A549 (cell line): ENCODE results near the gene C19orf25. TPM values are rescaled to one million over a fixed set of nuclear protein-coding genes. Genes with fewer than 3 reads are reported as not detected.

Experiments
- ATAC-seq, 2 experiments: fragments of 200-7000 bp in 1 of 2; fragments of >200 bp in 1 of 2; cut with Nextera tagmentation in 1 of 2; cut with Tn5 transposase in 1 of 2; 3 replicates each; pipeline versions ENCODE4 v1.8.0 to v1.9.1; 2018 to 2020; ENCODE audit warnings: mild to moderate bottlenecking in 1 of 2, moderate library complexity in 1 of 2
- CTCF ChIA-PET: fragments of 300-600 bp; sonication (Branson Sonifier 250); formaldehyde crosslinking; extraction: SDS; loops from one replicate; lab custom pipeline; 2021; ENCODE audit warnings: antibody characterized with exemption, inconsistent platforms; lab: Yijun Ruan, JAX
- POLR2A ChIA-PET: fragments of 350-600 bp; formaldehyde crosslinking; extraction: SDS; loops from one replicate; lab custom pipeline; 2021; ENCODE audit warnings: antibody characterized with exemption, inconsistent platforms; lab: Yijun Ruan, JAX
- DNase-seq, 2 experiments: peaks; one replicate each; pipeline versions ENCODE4 v3.0.0 to v3.0.0-alpha.2; 2011 to 2016; ENCODE audit warnings: low read depth in 1 of 2, low spot score in 1 of 2
- FAIRE-seq: peaks from 2 replicates; lab custom pipeline; 2011; peaks lifted over from hg19 to GRCh38; lab: Jason Lieb, UNC
- H3K27ac ChIP-seq, 2 experiments: fragments of >200 bp; sonication (Bioruptor Twin); formaldehyde crosslinking; 3 replicates each; pipeline ENCODE4 v1.5.1; 2016 to 2017
- H3K4me1 ChIP-seq: fragments of >200 bp; sonication (Bioruptor Twin); formaldehyde crosslinking; 3 replicates; pipeline ENCODE4 v1.6.1; 2016
- H3K4me2 ChIP-seq: fragments of >200 bp; sonication (Bioruptor Twin); formaldehyde crosslinking; 3 replicates; pipeline ENCODE4 v1.6.1; 2016
- H3K4me3 ChIP-seq: fragments of >200 bp; sonication (Bioruptor Twin); formaldehyde crosslinking; 3 replicates; pipeline ENCODE4 v1.5.1; 2016
- H3K9me3 ChIP-seq: fragments of >200 bp; sonication (Bioruptor Twin); formaldehyde crosslinking; 3 replicates; pipeline ENCODE4 v1.6.1; 2016
- CBX2 ChIP-seq: fragments of 200-600 bp; sonication (generic); IDR thresholded peaks from 2 replicates; pipeline ENCODE4 v1.6.1; 2016; ENCODE audit warnings: low read depth, mild to moderate bottlenecking, borderline replicate concordance
- CEBPB ChIP-seq, 2 experiments: fragments of >200 bp in 1 of 2; sonication (Bioruptor Twin) in 1 of 2; formaldehyde crosslinking in 1 of 2; IDR thresholded peaks; 2 replicates each; pipeline ENCODE4 v1.6.1; 2012 to 2016
- EHMT2 ChIP-seq: fragments of 200-600 bp; sonication (generic); IDR thresholded peaks from 2 replicates; pipeline ENCODE4 v1.6.1; 2016; ENCODE audit warnings: antibody characterized with exemption, low read depth, mild to moderate bottlenecking, moderate library complexity
- EP300 ChIP-seq, 2 experiments: fragments of >200 bp; sonication (Bioruptor Twin); formaldehyde crosslinking; IDR thresholded peaks; 2 replicates in 1 of 2; 3 replicates in 1 of 2; pipeline ENCODE4 v1.6.1; 2016 to 2017
- GATA3 ChIP-seq: IDR thresholded peaks from 2 replicates; pipeline ENCODE4 v1.6.1; 2012; ENCODE audit warnings: borderline replicate concordance
- HOXB5 ChIP-seq: fragments of 250-450 bp; sonication (Bioruptor Pico); IDR thresholded peaks from 2 replicates; pipeline ENCODE4 v1.5.0; 2020; ENCODE audit warnings: mild to moderate bottlenecking, moderate library complexity
- JUNB ChIP-seq: fragments of >200 bp; sonication (Bioruptor Twin); formaldehyde crosslinking; IDR thresholded peaks from 2 replicates; pipeline ENCODE4 v1.6.1; 2016
- KDM1A ChIP-seq: fragments of 200-600 bp; sonication (generic); IDR thresholded peaks from 2 replicates; pipeline ENCODE4 v1.6.1; 2016; ENCODE audit warnings: low read depth, mild to moderate bottlenecking
- MAFK ChIP-seq: fragments of 450-650 bp; IDR thresholded peaks from 2 replicates; pipeline ENCODE4 v1.6.1; 2014; ENCODE audit not compliant: partially characterized antibody
- MYC ChIP-seq: IDR thresholded peaks from 2 replicates; pipeline ENCODE4 v1.6.1; 2012; ENCODE audit warnings: mild to moderate bottlenecking, inconsistent platforms, low read length, improper control_type of control experiment, borderline replicate concordance
- POLR2A ChIP-seq: IDR thresholded peaks from 2 replicates; pipeline ENCODE4 v1.6.1; 2012; ENCODE audit warnings: mild to moderate bottlenecking, low read length
- POLR2AphosphoS2 ChIP-seq: conservative IDR thresholded peaks from 2 replicates; pipeline ENCODE4 v1.6.1; 2012; ENCODE audit warnings: low read length, improper control_type of control experiment, inconsistent platforms
- RAD21 ChIP-seq, 2 experiments: fragments of >200 bp in 1 of 2; sonication (Bioruptor Twin) in 1 of 2; formaldehyde crosslinking in 1 of 2; IDR thresholded peaks in 1 of 2; conservative IDR thresholded peaks in 1 of 2; 2 replicates in 1 of 2; 3 replicates in 1 of 2; pipeline ENCODE4 v1.6.1; 2012 to 2018; ENCODE audit warnings: inconsistent platforms in 1 of 2
- RCOR1 ChIP-seq: fragments of 150-350 bp; IDR thresholded peaks from 2 replicates; pipeline ENCODE4 v1.6.1; 2014; ENCODE audit warnings: antibody characterized with exemption, low read length, low read depth
- SMC3 ChIP-seq: fragments of >200 bp; sonication (Bioruptor Twin); formaldehyde crosslinking; IDR thresholded peaks from 3 replicates; pipeline ENCODE4 v1.6.1; 2018; ENCODE audit warnings: inconsistent platforms
- SREBF2 ChIP-seq: fragments of 450-650 bp; IDR thresholded peaks from 2 replicates; pipeline ENCODE4 v1.6.1; 2014; ENCODE audit warnings: mild to moderate bottlenecking, moderate library complexity
- ZNF302 ChIP-seq: fragments of 250-450 bp; sonication (Bioruptor Pico); IDR thresholded peaks from 2 replicates; pipeline ENCODE4 v1.9.0; 2021; ENCODE audit warnings: inconsistent platforms, mild to moderate bottlenecking, moderate library complexity
- WGBS: methylation state at CpG from one replicate; pipeline ENCODE4 v1.1.6; 2017; ENCODE audit errors: missing lambda C conversion rate; 5-methylcytosine and 5-hydroxymethylcytosine counted together
- polyA plus RNA-seq, 4 experiments: library from polyadenylated mRNA; depleted of rRNA in 3 of 4; stranded (reverse); fragments of >200 nt; fragmentation: RNase III in 1 of 4; extraction: RNeasy Plus Mini Kit Qiagen cat#74134 plus additional on column Dnase treatment in 1 of 4; gene quantifications; 2 replicates in 3 of 4; 3 replicates in 1 of 4; pipeline ENCODE4 v1.2.3, GENCODE V29; 2011 to 2017
- TF ChIP-seq, protein P1 (sequence below): fragments of 450-650 bp; IDR thresholded peaks from 2 replicates; pipeline ENCODE4 v1.6.1; 2014; ENCODE audit warnings: antibody characterized with exemption
- TF ChIP-seq, protein P2 (sequence below): fragments of 200-600 bp; sonication (generic); IDR thresholded peaks from 2 replicates; pipeline ENCODE4 v1.6.1; 2016; ENCODE audit warnings: antibody characterized with exemption, mild to moderate bottlenecking, moderate library complexity
- TF ChIP-seq, protein P3 (sequence below): IDR thresholded peaks from 2 replicates; pipeline ENCODE4 v1.6.1; 2012
- TF ChIP-seq, protein P4 (sequence below): fragments of 250-450 bp; sonication (Bioruptor Pico); IDR thresholded peaks from 2 replicates; pipeline ENCODE4 v1.5.0; 2020; ENCODE audit warnings: low read depth, mild to moderate bottlenecking, moderate library complexity

The C19orf25 gene
- polyA plus RNA-seq, 2 of the 4 experiments (the other 2 are of a cell fraction): 8.2 to 20.7 TPM

DNA sequence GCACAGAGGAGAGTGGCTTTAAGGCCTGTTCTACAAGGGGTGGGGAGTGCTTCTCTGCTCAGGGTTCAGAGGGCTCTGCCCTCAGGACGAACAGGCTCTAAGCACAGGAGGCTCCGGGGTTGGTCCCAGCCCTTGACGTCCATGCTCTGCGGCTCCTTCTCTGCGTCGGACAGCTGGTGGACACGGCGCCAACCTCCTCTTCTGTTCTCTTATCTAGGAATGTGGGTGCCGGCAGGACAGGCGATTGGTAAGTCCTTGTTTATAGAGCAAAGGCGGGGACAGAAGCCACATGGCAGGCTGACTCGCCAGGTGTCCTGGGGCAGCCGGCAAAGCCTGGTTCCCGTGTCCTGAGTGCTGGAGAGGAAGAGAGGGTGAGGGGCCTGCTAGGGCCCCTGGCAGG, 49.3 kb downstream of the C19orf25 start:
- POLR2A ChIA-PET: no interaction called here
- no peak overlapping the region for H3K4me3 ChIP-seq
- no peak overlapping the region for H3K27ac ChIP-seq
- FAIRE-seq: no peak
- no peak overlapping the region for H3K4me2 ChIP-seq
- no peak for DNase-seq
- peak in 1 of 2 experiments; percentile 14; a peak in 3 of 6 replicates for ATAC-seq
- CTCF ChIA-PET: no interaction called here
- WGBS: 82% methylated on average over 12 of the region's 14 CpGs
- no peaks in the 10 kb centered on the region for H3K4me1 ChIP-seq
- H3K9me3 ChIP-seq: no peaks in the 10 kb centered on the region
- TF ChIP-seq RAD21 (conservative IDR thresholded peaks at IDR 0.05 in 1 of 2, IDR thresholded peaks at IDR 0.05 in 1 of 2): no peak
- no peak for TF ChIP-seq SMC3
- no peak for TF ChIP-seq JUNB
- TF ChIP-seq MYC: no peak
- TF ChIP-seq, all 56 proteins: peak for 0

DNA sequence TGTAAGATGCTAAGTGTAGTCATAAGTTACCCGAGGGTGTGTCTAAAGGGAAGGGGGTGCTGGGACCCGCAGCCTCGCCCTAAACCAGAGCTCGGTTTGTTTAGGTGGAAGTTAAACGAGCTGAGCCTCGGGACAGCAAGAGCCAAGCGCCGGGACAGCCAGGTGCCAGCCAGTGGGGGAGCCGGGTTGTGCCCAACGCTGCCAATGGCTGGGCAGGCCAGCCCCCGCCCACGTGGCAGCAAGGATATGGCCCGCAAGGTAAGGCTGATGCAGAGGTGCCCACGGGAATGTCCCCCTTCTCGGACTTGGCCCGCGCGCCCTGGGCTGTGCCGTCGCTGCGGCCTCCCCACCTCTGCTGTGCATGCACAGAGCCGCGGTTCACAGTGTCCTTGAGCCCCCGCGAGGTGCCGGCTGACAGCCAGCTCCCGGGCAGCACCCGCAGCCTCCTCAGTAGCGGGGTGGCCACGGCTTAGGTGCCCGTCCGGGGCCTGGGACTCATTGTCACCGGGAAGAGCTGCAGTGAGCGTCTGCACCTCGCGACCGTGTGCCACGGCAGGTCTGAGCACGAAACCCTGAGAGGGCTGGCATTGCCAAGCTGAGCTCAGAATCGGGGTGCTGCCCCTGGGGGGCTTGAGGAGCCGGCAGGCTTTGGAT, 50.1 kb downstream of the C19orf25 start:
- Histone ChIP-seq H3K4me1 (no peaks in the 10 kb centered on the region), H3K27ac (no peak overlapping the region), H3K4me2 (no peak overlapping the region), H3K9me3 (no peaks in the 10 kb centered on the region), H3K4me3 (no peak overlapping the region)
- FAIRE-seq: no peak
- no peak for ATAC-seq
- 94% methylated on average over 10 of the region's 41 CpGs for WGBS
- CTCF ChIA-PET: no interaction called here
- no peak for DNase-seq
- POLR2A ChIA-PET: interaction anchor here (1.2 kb wide), 1 partner anchor 16 kb away, joined by 3 read pairs; no protein-coding TSS in a partner anchor
- TF ChIP-seq, protein P1, sequence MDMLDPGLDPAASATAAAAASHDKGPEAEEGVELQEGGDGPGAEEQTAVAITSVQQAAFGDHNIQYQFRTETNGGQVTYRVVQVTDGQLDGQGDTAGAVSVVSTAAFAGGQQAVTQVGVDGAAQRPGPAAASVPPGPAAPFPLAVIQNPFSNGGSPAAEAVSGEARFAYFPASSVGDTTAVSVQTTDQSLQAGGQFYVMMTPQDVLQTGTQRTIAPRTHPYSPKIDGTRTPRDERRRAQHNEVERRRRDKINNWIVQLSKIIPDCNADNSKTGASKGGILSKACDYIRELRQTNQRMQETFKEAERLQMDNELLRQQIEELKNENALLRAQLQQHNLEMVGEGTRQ: no peak
- TF ChIP-seq EHMT2: no peak

DNA sequence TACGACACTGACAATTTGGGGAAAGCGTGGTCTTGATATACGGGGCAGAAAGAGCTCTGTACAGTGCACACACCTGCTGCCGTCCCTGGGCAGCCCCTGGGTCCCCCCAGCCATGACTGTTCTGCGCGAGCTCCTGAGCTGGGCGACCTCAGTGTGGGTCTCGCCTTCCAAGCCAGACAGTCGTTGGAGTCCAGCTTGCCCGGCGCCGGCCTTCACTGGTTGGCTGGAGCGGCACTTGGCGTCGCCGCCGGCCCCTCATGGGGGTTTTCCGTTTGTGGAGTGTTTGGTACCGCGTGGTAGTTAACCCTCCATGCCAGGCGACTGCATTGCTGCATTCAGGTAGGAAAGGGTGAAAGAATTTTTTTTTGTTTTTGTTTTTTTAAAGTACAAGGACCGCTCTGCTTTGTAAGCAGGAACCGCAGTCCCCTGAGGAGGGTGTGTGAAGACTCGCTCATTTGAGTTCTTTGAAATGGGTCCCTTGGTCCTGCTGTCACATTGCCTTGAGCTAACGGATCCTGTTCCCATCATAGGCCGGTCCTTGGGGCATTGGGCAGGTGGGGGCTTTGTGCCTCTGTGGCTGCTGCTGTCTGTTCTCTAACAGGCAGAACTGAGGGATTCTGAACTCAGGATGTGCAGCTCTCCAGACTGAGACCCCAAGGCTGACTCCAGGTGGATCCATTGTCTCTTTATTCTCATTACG, 51.6 kb downstream of the C19orf25 start:
- no peak overlapping the region for H3K4me2 ChIP-seq
- no peaks in the 10 kb centered on the region for H3K4me1 ChIP-seq
- H3K9me3 ChIP-seq: no peaks in the 10 kb centered on the region
- ChIA-PET POLR2A (no interaction called here), CTCF (interaction anchor here (0.6 to 1.1 kb wide), 3 partner anchors 10 to 111 kb away, joined by 3 read pairs; no protein-coding TSS in a partner anchor)
- WGBS: 95% methylated on average over 25 of the region's 27 CpGs
- H3K4me3 ChIP-seq: no peak overlapping the region
- DNase-seq (no peak), ATAC-seq (no peak), FAIRE-seq (no peak)
- TF ChIP-seq ZNF302 (CRISPR knock-in tag): no peak
- no peak for TF ChIP-seq GATA3
- no peak for TF ChIP-seq RCOR1
- no peak for TF ChIP-seq POLR2AphosphoS2
- no peak for TF ChIP-seq EHMT2
- no peak for TF ChIP-seq CEBPB (IDR thresholded peaks at IDR 0.05)
- TF ChIP-seq KDM1A: no peak
- no peak for TF ChIP-seq SREBF2
- no peak overlapping the region for H3K27ac ChIP-seq

DNA sequence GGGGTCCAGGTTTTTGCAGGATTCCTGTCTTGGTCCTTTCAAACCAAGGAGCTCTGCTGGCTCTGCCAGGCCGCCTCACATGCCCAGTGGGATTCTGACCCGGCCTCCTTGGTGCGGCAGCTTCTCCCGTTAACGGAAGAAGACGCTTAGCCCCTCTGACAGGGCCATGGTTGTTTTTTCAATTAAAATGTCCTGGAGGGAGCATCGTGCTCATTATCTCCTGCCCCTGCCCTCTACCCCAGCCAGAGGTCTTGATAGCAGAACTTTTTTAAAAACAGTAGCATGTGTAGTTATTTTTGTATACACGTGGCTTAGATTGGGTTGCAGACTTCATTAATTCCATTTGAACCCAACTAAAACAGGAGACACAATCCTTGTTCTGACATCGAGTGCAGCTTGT, 52.3 kb downstream of the C19orf25 start:
- TF ChIP-seq, protein P2, sequence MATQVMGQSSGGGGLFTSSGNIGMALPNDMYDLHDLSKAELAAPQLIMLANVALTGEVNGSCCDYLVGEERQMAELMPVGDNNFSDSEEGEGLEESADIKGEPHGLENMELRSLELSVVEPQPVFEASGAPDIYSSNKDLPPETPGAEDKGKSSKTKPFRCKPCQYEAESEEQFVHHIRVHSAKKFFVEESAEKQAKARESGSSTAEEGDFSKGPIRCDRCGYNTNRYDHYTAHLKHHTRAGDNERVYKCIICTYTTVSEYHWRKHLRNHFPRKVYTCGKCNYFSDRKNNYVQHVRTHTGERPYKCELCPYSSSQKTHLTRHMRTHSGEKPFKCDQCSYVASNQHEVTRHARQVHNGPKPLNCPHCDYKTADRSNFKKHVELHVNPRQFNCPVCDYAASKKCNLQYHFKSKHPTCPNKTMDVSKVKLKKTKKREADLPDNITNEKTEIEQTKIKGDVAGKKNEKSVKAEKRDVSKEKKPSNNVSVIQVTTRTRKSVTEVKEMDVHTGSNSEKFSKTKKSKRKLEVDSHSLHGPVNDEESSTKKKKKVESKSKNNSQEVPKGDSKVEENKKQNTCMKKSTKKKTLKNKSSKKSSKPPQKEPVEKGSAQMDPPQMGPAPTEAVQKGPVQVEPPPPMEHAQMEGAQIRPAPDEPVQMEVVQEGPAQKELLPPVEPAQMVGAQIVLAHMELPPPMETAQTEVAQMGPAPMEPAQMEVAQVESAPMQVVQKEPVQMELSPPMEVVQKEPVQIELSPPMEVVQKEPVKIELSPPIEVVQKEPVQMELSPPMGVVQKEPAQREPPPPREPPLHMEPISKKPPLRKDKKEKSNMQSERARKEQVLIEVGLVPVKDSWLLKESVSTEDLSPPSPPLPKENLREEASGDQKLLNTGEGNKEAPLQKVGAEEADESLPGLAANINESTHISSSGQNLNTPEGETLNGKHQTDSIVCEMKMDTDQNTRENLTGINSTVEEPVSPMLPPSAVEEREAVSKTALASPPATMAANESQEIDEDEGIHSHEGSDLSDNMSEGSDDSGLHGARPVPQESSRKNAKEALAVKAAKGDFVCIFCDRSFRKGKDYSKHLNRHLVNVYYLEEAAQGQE: no peak
- TF ChIP-seq POLR2A: no peak
- TF ChIP-seq CBX2: no peak
- no peak for TF ChIP-seq EHMT2
- TF ChIP-seq MAFK: no peak
- no peak for TF ChIP-seq EP300 (IDR thresholded peaks at IDR 0.05)
- TF ChIP-seq, protein P3, sequence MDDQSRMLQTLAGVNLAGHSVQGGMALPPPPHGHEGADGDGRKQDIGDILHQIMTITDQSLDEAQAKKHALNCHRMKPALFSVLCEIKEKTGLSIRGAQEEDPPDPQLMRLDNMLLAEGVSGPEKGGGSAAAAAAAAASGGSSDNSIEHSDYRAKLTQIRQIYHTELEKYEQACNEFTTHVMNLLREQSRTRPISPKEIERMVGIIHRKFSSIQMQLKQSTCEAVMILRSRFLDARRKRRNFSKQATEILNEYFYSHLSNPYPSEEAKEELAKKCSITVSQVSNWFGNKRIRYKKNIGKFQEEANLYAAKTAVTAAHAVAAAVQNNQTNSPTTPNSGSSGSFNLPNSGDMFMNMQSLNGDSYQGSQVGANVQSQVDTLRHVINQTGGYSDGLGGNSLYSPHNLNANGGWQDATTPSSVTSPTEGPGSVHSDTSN: no peak
- TF ChIP-seq JUNB: no peak
- TF ChIP-seq, protein P4, sequence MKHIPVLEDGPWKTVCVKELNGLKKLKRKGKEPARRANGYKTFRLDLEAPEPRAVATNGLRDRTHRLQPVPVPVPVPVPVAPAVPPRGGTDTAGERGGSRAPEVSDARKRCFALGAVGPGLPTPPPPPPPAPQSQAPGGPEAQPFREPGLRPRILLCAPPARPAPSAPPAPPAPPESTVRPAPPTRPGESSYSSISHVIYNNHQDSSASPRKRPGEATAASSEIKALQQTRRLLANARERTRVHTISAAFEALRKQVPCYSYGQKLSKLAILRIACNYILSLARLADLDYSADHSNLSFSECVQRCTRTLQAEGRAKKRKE: no peak
- TF ChIP-seq RAD21 (conservative IDR thresholded peaks at IDR 0.05 in 1 of 2, IDR thresholded peaks at IDR 0.05 in 1 of 2): no peak
- TF ChIP-seq HOXB5 (CRISPR knock-in tag): no peak
- H3K4me2 ChIP-seq: no peak overlapping the region
- no peak overlapping the region for H3K4me3 ChIP-seq
- POLR2A ChIA-PET: no interaction called here
- CTCF ChIA-PET: interaction anchor here (0.9 kb wide), 1 partner anchor 111 kb away, joined by 3 read pairs; no protein-coding TSS in a partner anchor
- 94% methylated on average over 9 of the region's 9 CpGs for WGBS
- H3K9me3 ChIP-seq: no peaks in the 10 kb centered on the region
- DNase-seq: no peak
- no peak for FAIRE-seq
- no peaks in the 10 kb centered on the region for H3K4me1 ChIP-seq
- H3K27ac ChIP-seq: no peak overlapping the region
- ATAC-seq: no peak
